COR-L47 (cell line): ENCODE measurements around the gene SAMD4B.
A peak's percentile ranks its signal among the peaks of the same experiment; 100 is the strongest.

Experiments used
- DNase-seq: peaks from one replicate; lab custom pipeline; 2025; lab: John Stamatoyannopoulos, UW

SAMD4B gene

DNA sequence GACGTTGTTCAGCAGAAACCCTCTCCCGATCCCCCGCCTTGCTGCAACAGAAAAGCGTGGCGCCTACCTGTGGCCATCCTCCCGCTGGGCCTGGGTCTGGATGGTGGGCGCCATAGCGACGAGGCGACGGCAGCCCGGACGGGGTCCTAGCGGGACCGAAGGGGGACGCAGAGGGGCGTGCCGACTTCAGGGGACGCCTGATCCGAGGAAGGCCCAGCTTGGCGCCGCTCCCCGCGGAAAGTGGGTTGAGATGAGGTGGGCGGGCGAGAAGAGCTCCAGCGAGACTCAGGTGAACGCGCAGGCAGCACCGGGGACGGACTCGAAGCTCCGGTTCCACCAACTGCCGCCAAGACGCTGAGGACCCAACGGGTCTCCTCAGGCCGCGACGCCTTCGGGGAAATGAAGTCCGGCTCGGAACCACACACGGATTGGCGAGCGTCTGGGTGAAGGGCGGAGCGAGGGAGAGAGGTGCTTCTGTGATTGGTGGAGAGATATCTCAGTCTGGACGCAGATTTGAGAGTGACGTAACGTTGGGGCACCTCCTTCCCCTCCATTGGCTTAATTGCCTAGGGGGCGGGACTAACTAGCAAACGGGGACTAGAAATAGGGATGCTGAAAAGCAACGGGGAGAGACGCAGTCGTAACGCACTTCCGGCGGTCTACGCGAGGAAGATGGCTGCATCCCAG is 48.7 kb downstream of the SAMD4B start, which contains the start of the genes MED29 and PAF1:
Gene MED29, plus strand, starts transcription at position 628 of the 687 bp plus-strand sequence. Its CDS starts 45 bp downstream, at position 673.
Gene PAF1, minus strand, starts transcription at position 356 of the 687 bp plus-strand sequence. Its CDS starts 242 bp downstream, at position 114.
- peak; percentile 99 for DNase-seq

DNA sequence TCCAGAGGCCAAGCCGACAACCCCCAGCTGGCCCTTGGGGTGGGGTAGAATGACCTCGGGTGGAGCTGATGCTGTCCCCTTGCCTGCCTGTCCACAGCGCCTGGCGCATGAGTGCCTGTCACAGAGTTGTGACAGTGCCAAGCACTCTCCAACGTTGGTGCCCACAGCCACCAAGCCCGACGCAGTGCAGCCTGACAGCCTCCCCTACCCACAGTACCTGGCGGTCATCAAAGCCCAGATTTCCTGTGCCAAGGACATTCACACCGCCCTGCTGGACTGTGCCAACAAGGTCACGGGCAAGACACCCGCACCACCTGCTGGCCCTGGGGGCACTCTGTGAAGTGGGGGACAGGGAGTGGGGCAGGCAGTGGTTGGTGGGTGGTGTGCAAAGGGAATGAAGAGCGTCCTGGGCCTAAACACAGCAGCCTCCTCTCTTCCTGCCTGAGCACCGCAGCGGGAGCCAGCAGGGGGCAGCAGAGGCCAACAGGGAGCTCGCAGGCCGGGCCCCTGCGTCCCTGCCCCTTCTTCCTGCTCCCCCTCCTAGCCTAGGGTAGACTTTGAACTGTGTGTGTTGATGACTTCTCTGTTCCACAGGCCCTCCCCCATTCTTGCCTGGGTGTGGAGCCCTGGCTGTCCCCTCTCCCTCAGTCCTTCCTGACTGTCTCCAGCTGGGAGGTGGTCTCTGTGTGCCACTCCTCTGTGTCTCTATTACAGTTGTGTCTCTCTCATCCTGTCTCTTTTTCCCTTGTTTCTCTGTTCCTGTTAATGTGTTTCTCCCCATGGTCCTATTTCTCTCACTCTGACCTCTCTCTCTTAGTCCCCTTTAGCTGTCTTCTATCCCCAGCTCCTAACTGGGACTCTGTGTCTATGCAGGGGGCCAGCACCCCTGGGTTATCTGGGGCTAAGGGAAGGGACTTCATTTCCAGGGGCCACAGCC is 55.4 kb downstream of the SAMD4B start:
- peak; percentile 67 for DNase-seq

DNA sequence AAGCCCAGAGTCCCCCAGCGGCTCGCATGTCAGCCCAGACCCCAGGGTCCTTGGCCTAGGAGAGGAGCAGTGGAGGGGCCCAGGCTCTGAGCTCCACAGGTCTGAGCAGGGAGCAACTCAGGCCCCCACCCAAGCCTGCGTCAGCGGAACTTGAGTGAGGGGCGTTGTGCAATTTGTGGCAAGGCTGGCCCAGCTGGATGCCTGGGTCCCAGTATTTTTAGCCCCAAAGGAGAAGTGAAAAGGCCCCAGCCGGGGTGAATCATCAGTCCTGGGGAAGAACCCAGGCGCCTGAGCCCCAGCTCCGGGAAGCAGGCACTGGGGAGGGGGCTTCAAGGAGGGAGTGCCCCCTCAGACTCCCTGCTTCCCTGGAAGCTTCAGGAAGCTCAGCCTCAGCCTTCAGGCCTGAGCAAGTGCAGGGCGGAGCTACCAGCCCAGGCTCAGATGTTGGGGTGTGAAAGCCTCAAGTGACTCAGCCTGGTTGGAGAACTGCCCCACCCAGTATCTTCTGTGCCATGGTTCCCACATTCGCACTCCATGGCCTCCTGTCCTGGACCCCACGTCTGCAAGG is 56.2 kb downstream of the SAMD4B start:
- no peak for DNase-seq

DNA sequence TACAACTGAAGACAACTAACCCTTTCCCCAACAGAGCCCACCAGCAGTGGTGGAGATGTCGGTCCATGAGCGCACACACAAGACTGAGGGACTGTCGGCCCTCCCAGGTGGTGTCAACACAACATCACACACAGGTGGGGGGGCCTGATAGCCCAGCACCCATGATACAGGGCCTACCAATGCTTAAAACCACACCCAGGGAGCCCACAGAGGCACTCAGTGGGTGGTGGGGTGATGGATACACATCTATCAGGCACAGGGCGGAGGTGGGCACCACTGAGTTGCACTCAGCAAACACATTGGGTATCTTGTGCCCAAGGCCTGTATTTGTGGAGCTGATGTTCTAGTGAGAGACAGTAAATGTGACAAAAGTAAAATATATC is 57.4 kb downstream of the SAMD4B start:
- no peak for DNase-seq

DNA sequence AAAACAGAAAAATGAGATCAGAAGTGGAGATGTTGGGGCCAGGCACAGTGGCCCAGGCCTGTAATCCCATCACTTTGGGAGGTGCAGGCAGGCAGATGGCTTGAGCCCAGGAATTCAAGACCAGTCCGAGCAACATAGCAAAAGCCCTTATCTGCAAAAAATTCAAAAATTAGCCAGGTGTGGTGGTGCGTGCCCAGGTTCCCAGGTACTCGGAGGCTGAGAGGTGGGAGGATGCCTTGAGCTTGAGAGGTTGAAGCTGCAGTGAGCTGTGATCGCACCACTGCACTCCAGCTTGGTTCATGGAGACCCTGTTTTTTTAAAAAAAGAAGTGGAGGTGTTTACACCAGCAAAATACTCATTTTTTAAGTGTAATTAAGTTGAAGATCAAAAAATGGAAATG is 57.8 kb downstream of the SAMD4B start:
- DNase-seq: no peak

DNA sequence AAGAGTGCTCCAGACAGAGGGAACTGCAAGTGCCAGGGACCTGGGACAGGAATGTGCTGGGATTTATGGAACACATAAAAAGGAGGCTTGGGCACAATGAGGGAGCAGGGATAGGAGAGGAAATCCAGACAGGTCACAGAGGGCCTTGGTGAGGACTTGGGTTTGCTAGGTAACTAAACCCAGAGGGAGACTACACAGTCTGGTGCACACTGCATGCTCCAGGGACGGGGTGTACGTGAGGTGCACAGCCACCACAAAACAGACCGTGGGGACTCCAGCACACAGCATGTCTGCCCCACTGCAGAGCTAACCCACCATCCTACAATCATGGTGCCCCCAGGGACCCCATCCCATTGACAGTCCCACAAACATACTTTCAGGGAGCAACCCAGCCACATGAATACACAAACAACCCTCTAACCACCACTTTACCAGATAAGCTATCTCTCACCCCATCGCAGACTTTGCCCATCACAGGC is 58.9 kb downstream of the SAMD4B start:
- no peak for DNase-seq

DNA sequence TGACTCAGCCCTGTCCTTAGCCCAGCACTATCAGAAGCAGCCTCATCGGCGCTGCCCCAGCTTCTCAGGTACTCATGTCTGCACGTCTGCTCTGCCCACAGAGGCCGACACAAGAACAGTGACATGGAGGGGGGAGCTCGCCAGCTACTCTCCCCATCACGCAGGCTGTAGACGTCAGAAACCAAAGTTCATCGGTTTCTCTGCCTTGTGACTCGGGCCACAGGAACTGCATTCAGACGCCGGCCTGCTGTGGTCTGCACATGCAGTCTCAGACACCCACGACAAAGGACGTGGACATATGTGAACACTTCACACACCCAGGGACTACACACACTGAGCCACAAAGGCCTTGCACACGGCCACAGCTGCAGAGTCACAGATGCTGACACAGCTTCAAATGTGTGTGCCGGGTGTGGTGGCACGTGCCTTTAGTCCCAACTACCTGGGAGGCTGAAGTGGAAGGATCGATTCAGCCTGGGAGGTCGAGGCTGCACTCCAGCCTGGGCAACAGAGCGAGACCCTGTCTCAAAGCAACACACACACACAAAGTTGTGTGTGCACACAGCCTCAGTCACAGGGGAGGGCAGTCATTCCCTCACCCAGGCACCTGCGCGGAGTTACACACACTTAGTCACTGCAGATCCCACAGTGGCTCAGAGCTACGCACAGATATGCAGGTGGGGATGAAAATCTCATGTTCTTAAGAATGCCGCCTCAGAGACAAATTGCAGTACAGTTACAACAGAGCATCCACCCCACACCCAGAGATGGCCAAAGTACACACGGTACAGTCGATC is 59.5 kb downstream of the SAMD4B start:
- no peak for DNase-seq

DNA sequence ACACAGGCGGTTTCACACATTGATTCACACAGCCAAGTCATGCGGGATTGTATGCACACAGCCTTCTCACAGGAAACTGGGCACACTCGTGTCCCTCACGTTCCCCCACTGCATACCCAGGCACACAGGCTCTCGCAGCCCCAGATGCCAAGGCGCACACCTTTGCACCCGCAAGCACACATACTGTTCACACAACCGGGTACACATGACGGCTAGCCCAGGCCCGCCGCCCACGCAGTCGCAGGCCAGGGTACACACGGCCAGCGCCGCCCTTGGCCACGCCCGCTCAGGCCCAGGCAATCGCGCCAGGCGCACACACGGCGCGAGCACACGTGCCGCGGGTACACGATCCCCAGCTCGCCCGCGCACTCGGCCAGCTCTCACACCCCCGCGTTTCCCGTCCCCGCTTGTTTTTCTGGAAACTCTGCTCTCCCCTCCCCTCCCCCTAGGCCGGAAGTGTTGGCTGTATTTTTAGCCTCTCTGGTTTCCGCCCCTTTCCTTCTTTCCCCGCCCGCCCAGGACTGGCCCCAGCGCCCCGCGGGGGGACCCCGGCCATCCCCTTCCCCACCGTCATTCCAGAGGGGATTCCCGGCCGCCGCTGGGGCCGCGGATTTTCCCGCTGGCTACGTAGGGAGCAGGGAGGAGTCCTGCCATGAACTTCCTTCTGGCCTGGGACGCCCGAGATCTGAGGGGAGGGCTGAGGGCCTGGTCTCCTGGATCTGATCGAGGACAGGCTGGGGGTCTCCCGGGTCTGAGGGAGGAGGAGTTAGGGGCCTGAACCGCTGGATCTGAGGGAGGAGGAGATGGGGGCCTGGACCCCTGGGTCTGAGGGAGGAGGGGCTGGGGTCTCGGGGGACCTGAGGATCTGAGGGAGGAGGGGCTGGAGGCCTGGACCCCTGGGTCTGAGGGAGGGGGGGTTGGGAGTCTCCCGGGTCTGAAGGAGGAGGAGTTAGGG is 60.4 kb downstream of the SAMD4B start:
- peak; percentile 66 for DNase-seq

DNA sequence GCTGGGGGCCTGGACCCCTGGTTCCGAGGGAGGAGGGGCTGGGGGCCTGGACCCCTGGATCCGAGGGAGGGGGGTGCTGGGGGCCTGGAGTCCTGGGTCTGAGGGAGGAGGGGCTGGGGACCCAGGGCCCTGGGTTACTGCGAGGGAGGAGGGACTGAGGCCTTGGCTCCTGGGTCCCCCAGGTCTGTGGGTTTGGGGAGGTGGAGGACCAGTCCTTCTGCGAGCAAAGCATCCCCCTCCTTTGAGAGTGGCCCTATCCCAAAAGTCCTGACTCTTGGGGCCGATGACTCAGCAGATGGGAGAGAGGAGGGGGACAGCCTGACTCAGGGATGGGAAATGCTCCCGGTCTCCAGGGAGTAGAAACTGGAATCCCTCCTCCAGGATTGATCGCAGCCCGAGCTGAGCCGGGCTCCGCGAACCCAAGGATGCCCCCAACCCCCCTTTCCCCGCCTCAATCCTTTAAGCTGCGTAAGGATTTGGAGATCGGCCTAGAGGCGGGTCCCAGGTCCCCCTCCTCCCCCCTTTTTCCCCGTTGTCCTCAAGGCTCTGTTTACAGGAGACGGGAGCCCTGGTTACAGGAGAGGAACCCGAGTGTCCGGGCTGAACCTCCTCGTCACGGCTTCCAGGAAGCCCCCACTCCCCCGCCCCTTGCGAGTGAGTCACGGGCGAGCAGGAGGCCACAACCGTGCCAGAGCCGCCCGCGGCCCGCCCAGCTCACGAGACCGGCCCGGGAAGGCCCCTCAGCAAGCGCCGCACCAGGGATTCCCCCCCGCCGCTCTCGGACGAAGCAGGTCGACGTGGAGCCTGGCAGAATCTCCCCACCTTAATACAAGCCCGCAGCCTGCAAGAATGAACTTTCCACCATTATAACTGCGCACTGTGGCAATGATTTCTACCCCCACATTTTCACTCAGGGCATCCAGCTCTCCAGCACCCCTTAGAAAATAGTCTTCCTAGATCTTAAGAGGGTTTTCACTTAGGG is 61.4 kb downstream of the SAMD4B start:
- DNase-seq: peak; percentile 82

DNA sequence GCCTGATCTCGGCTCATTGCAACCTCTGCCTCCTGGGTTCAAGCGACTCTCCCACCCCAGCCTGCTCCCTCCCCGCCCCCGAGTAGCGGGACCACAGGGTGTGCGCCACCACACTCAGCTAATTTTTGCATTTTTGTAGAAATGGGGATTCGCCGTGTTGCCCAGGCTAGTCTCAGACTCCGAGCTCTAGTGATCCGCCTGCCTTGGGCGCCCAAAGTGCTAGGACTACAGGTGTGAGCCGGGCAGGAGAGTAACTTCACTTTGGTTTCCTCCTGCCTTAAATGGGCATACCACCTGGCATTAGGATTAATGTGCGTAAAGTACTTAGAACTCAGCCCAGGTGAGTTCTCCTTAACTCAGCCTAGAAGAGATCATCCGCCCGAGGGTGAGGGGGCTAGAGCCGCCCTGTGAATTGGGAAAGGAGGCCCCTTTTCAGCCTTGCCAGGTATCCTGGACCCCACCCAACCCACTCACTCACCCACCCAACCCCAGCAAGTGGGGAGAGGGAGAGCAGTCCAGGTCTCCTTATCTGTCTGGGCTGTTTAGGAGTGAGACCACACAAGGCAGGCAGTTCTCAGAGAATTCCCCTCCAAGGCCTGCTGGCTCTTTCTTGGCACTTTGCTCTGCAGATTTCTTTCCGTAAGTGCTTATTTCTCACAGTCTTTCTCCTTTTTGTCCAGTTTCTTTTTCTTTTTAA is 63.2 kb downstream of the SAMD4B start:
- no peak for DNase-seq

DNA sequence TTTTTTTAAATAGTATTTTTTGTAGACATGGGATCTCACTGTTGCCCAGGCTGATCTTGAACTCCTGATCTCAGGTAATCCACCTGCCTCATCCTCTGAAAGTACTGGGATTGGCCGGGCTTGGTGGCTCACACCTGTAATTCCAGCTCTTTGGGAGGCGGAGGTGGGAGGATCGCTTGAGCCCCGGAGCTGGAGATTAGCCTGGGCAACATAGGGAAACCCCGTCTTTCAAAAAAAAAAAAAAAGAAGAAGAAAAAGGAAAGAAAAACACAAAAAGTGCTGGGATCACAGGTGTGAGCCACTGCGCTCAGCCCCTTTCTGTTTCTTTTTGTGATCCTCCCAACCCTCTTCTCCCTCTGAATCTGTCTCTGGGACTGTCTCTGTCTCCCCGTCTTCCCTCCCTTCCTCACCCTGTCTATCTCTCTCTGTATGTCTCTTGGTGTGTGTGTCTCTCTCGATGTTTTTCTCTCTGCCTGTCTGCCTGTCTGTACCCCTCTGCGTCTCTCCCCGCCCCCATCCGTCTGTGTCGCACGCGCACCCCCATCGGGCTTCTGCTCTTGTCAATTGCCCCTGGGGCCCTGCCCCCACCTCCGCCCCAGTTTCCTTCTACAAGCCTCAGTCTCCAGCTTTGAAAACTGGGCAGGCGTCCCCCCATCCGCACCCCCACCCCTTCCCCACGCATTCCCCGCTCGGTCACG is 63.9 kb downstream of the SAMD4B start:
- DNase-seq: no peak

DNA sequence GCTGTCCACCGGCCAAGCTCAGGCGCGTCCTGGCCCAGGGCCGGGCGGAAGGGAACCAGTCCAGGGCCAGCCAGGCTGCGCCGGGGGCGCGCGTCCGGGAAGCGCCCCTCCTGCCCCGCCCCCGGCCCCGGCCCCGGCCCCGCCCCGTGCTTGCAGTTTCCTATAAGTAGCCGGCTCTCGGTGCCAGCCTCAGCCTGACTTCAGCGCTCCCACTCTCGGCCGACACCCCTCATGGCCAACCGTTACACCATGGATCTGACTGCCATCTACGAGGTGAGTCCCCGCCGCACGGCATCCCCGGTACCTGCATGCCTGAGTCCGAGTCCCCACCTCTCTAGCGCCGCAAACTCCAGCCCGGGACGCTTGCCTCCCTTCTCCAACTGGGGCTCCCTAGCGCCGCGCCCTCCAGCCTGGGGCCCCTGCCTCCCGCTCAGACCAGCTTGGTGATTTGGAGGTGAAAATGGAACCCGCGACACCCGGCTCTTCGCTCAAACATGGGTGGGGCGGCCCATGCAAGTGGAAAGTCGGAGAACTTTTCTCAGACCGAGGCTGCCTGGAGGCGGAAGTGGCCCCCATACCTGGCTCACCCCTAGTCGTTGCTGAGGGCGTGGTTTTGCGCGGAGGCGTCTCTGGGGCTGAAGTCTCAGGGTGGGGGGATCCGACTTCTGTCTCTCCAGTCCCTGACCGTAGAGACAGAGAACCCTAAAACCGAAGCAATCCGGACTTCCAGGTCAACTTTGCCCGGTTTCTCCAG is 64.6 kb downstream of the SAMD4B start, which contains the start of gene ZFP36:
Gene ZFP36, plus strand, starts transcription at position 192 of the 754 bp plus-strand sequence. Its CDS starts 58 bp downstream, at position 250.
- peak; percentile 51 for DNase-seq

DNA sequence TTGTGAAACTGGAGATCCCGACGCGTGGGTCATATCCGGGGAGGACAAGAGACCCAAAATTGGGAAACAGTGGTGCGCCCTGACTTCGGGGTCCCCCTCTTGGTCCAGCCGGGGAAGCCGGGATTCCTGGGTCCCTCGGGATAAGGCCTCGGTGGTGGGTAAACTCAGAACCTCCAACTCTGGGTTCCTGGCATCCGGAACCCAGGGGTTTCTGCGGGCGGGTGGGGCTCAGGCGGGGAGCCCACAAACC is 65.1 kb downstream of the SAMD4B start:
- no peak for DNase-seq

DNA sequence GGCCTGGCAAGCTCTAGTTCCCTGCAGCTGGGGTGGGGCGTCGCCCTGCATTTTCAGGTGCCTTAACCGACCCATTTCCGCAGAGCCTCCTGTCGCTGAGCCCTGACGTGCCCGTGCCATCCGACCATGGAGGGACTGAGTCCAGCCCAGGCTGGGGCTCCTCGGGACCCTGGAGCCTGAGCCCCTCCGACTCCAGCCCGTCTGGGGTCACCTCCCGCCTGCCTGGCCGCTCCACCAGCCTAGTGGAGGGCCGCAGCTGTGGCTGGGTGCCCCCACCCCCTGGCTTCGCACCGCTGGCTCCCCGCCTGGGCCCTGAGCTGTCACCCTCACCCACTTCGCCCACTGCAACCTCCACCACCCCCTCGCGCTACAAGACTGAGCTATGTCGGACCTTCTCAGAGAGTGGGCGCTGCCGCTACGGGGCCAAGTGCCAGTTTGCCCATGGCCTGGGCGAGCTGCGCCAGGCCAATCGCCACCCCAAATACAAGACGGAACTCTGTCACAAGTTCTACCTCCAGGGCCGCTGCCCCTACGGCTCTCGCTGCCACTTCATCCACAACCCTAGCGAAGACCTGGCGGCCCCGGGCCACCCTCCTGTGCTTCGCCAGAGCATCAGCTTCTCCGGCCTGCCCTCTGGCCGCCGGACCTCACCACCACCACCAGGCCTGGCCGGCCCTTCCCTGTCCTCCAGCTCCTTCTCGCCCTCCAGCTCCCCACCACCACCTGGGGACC is 65.6 kb downstream of the SAMD4B start:
- no peak for DNase-seq

DNA sequence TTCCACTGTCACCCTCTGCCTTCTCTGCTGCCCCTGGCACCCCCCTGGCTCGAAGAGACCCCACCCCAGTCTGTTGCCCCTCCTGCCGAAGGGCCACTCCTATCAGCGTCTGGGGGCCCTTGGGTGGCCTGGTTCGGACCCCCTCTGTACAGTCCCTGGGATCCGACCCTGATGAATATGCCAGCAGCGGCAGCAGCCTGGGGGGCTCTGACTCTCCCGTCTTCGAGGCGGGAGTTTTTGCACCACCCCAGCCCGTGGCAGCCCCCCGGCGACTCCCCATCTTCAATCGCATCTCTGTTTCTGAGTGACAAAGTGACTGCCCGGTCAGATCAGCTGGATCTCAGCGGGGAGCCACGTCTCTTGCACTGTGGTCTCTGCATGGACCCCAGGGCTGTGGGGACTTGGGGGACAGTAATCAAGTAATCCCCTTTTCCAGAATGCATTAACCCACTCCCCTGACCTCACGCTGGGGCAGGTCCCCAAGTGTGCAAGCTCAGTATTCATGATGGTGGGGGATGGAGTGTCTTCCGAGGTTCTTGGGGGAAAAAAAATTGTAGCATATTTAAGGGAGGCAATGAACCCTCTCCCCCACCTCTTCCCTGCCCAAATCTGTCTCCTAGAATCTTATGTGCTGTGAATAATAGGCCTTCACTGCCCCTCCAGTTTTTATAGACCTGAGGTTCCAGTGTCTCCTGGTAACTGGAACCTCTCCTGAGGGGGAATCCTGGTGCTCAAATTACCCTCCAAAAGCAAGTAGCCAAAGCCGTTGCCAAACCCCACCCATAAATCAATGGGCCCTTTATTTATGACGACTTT is 66.4 kb downstream of the SAMD4B start:
- DNase-seq: no peak
